ENCODE data around the gene RAB36.

GRCh38 chr22:23187211-23187610 lies 41.9 kb downstream of the RAB36 start:
- TF ChIP-seq, protein P1, sequence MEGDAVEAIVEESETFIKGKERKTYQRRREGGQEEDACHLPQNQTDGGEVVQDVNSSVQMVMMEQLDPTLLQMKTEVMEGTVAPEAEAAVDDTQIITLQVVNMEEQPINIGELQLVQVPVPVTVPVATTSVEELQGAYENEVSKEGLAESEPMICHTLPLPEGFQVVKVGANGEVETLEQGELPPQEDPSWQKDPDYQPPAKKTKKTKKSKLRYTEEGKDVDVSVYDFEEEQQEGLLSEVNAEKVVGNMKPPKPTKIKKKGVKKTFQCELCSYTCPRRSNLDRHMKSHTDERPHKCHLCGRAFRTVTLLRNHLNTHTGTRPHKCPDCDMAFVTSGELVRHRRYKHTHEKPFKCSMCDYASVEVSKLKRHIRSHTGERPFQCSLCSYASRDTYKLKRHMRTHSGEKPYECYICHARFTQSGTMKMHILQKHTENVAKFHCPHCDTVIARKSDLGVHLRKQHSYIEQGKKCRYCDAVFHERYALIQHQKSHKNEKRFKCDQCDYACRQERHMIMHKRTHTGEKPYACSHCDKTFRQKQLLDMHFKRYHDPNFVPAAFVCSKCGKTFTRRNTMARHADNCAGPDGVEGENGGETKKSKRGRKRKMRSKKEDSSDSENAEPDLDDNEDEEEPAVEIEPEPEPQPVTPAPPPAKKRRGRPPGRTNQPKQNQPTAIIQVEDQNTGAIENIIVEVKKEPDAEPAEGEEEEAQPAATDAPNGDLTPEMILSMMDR (conservative IDR thresholded peaks at IDR 0.05 in 1 of 2, IDR thresholded peaks at IDR 0.05 in 1 of 2; ENCODE audit: extremely low read depth in 1 of 2, insufficient read depth in 1 of 2, low read depth in 1 of 2, low read length in 2 of 2), result no peak
- TF ChIP-seq EZH2 (IDR thresholded peaks at IDR 0.05; ENCODE audit: borderline replicate concordance, low read length), result no peak
